Suprapubic skin (tissue), 4 donors: ENCODE measurements around the gene DDX41. TPM values are rescaled to one million over a fixed set of nuclear protein-coding genes. Genes with fewer than 3 reads are reported as not detected.

ENCODE experiments used
- DNase-seq, 2 donors: peaks; one replicate each; pipeline ENCODE4 v3.0.0-alpha.2; 2019; ENCODE audit warnings: low spot score in 2 of 2
- H3K27ac ChIP-seq: fragments of 200-600 bp; sonication (generic); one replicate; pipeline ENCODE4 v1.5.1; 2019
- H3K27me3 ChIP-seq: fragments of 200-600 bp; sonication (generic); one replicate; pipeline ENCODE4 v1.5.1; 2019
- H3K36me3 ChIP-seq: fragments of 200-600 bp; sonication (generic); one replicate; pipeline ENCODE4 v1.5.1; 2019
- H3K4me1 ChIP-seq: fragments of 200-600 bp; sonication (generic); one replicate; pipeline ENCODE4 v1.5.1; 2019
- H3K4me3 ChIP-seq: fragments of 200-600 bp; sonication (generic); one replicate; pipeline ENCODE4 v1.5.1; 2019; ENCODE audit warnings: mild to moderate bottlenecking
- H3K9me3 ChIP-seq: fragments of 200-600 bp; sonication (generic); one replicate; pipeline ENCODE4 v1.5.1; 2019
- EP300 ChIP-seq: sonication (generic); formaldehyde crosslinking; IDR thresholded peaks from one replicate; pipeline ENCODE4 v1.6.1; 2017; ENCODE audit warnings: antibody characterized with exemption
- POLR2A ChIP-seq, 2 donors: fragments of 450-650 bp; IDR thresholded peaks; one replicate each; pipeline ENCODE4 v1.6.1; 2017; ENCODE audit warnings: antibody characterized with exemption in 2 of 2, mild to moderate bottlenecking in 2 of 2, moderate library complexity in 2 of 2
- POLR2AphosphoS5 ChIP-seq, 3 donors: sonication (generic); formaldehyde crosslinking; IDR thresholded peaks; one replicate each; pipeline ENCODE4 v1.6.1; 2017; ENCODE audit warnings: antibody characterized with exemption in 3 of 3
- WGBS: methylation state at CpG from one replicate; pipeline ENCODE4 v1.1.5; 2018; 5-methylcytosine and 5-hydroxymethylcytosine counted together
- total RNA-seq, 4 donors: library from RNA; depleted of rRNA; stranded (reverse); fragments of >200 nt; gene quantifications; one replicate each; pipeline ENCODE4 v1.1.0, GENCODE V29; 2016
- TF ChIP-seq, protein P1 (sequence below), 2 donors: fragments of 200-600 bp in 1 of 2; fragments of 450-650 bp in 1 of 2; sonication (generic) in 1 of 2; IDR thresholded peaks; one replicate each; pipeline ENCODE4 v1.5.1; 2016 to 2019; ENCODE audit warnings: antibody characterized with exemption in 2 of 2, mild to moderate bottlenecking in 1 of 2, moderate library complexity in 1 of 2

The DDX41 gene
- total RNA-seq, 4 donors from 2014 or later, result 83.8 to 148 (median 103) TPM

GRCh38 chr5:177507165-177507564 is 9.6 kb downstream of the DDX41 start:
- DNase-seq, result no peak
- no peaks in the 10 kb centered on the region for H3K27me3 ChIP-seq
- TF ChIP-seq, protein P1, sequence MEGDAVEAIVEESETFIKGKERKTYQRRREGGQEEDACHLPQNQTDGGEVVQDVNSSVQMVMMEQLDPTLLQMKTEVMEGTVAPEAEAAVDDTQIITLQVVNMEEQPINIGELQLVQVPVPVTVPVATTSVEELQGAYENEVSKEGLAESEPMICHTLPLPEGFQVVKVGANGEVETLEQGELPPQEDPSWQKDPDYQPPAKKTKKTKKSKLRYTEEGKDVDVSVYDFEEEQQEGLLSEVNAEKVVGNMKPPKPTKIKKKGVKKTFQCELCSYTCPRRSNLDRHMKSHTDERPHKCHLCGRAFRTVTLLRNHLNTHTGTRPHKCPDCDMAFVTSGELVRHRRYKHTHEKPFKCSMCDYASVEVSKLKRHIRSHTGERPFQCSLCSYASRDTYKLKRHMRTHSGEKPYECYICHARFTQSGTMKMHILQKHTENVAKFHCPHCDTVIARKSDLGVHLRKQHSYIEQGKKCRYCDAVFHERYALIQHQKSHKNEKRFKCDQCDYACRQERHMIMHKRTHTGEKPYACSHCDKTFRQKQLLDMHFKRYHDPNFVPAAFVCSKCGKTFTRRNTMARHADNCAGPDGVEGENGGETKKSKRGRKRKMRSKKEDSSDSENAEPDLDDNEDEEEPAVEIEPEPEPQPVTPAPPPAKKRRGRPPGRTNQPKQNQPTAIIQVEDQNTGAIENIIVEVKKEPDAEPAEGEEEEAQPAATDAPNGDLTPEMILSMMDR (IDR thresholded peaks at IDR 0.05), result no peak
- TF ChIP-seq POLR2A (IDR thresholded peaks at IDR 0.05), result no peak
- TF ChIP-seq POLR2AphosphoS5 (IDR thresholded peaks at IDR 0.05), result no peak
- no peak for TF ChIP-seq EP300
- H3K9me3 ChIP-seq, result no peaks in the 10 kb centered on the region
- no peak overlapping the region for H3K27ac ChIP-seq
- peaks cover 21% of the 10 kb centered on the region for H3K36me3 ChIP-seq
- no peaks in the 10 kb centered on the region for H3K4me1 ChIP-seq
- H3K4me3 ChIP-seq, result no peak overlapping the region
- 91% methylated on average over 9 of the region's 9 CpGs for WGBS

DNA sequence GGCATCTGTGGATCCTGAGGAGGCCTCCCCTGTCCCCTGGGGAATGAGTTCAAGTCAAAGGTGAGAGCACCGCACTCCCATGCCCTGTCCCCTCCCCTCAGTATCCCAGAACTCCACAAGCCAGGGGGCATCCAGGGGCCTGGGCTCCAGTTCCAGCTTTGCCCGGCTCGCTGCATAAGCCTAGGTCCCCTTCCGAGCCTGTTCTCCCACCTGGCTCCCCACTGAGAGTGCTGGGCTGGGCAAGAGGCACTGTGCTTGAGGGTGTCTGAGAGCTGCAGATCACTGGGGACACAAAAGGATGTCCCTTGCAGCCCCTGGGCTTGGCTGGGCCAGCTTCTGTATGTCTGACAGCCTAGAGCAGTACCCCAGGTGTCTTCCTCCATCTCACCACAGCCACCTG is 11.7 kb downstream of the DDX41 start:
- DNase-seq, result no peak
- Histone ChIP-seq H3K36me3 (peaks cover under 1% of the 10 kb centered on the region), H3K27me3 (no peaks in the 10 kb centered on the region), H3K4me1 (peaks cover 10% of the 10 kb centered on the region), H3K27ac (no peak overlapping the region), H3K4me3 (no peak overlapping the region), H3K9me3 (no peaks in the 10 kb centered on the region)
- WGBS, result no CpG with 5 or more reads among the region's 4 CpGs
- TF ChIP-seq, protein P1 (IDR thresholded peaks at IDR 0.05), result no peak
- no peak for TF ChIP-seq EP300
- no peak for TF ChIP-seq POLR2A (IDR thresholded peaks at IDR 0.05)
- no peak for TF ChIP-seq POLR2AphosphoS5 (IDR thresholded peaks at IDR 0.05)

GRCh38 chr5:177504086-177505056 is 12.4 kb downstream of the DDX41 start:
- 85% methylated on average over 19 of the region's 47 CpGs for WGBS

DNA sequence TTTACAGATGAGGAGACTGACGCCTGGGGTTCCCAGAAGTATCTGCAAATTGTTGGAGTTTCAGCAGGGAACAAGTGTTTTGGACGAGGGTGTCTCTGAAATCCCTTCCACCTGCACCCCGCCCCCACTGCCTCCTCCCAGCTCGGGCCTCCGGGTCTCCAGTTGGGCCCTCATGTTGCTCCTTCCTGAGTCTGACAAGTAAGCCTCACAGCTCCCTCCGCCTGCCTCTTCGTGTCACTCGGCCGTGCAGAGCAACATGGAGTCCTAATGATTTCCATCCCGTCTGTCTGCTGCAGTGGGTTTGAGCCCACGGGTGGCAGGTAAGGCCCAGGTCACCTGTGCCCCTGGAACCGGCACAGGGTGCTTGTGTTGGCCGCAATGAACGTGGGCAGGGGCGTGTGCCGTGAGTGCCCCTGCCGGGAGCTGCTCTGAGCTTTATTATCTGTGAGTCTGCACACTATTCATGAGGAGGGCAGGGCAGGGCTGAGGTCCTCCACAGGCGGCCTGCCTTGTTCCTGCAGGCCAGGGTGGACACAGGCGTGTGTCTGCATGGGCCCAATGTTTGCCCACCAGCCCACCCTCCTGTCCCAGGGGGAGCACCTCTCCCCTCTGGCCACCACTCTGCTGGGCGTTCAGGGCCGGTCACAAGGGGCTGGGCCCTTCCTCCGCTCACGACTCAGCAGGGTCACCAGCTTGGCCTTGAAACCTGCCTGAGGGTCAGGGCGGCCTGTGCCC is 13.2 kb downstream of the DDX41 start:
- 76% methylated on average over 23 of the region's 24 CpGs for WGBS
- Histone ChIP-seq H3K4me1 (peaks cover 12% of the 10 kb centered on the region), H3K9me3 (no peaks in the 10 kb centered on the region), H3K4me3 (no peak overlapping the region), H3K36me3 (no peaks in the 10 kb centered on the region), H3K27me3 (no peaks in the 10 kb centered on the region), H3K27ac (no peak overlapping the region)
- DNase-seq, result no peak
- no peak for TF ChIP-seq EP300
- TF ChIP-seq, protein P1 (IDR thresholded peaks at IDR 0.05), result no peak
- TF ChIP-seq POLR2A (IDR thresholded peaks at IDR 0.05), result no peak
- TF ChIP-seq POLR2AphosphoS5 (IDR thresholded peaks at IDR 0.05), result no peak

More at GRCh38 chr5:177504086-177505056, 12.4 kb downstream of the DDX41 start:
- H3K27ac ChIP-seq, result no peak overlapping the region
- TF ChIP-seq EP300, result no peak
- no peak for DNase-seq
- H3K4me3 ChIP-seq, result no peak overlapping the region
- H3K27me3 ChIP-seq, result no peaks in the 10 kb centered on the region
- H3K9me3 ChIP-seq, result no peaks in the 10 kb centered on the region
- no peaks in the 10 kb centered on the region for H3K36me3 ChIP-seq
- H3K4me1 ChIP-seq, result peaks cover 10% of the 10 kb centered on the region

GRCh38 chr5:177502886-177503285 is 13.9 kb downstream of the DDX41 start:
- no peak for DNase-seq
- 73% methylated on average over 13 of the region's 16 CpGs for WGBS
- no peaks in the 10 kb centered on the region for H3K27me3 ChIP-seq
- H3K9me3 ChIP-seq, result no peaks in the 10 kb centered on the region
- H3K27ac ChIP-seq, result no peak overlapping the region
- no peak overlapping the region for H3K4me3 ChIP-seq
- TF ChIP-seq POLR2A (IDR thresholded peaks at IDR 0.05), result no peak
- TF ChIP-seq, protein P1 (IDR thresholded peaks at IDR 0.05), result no peak
- no peak for TF ChIP-seq EP300
- no peak for TF ChIP-seq POLR2AphosphoS5 (IDR thresholded peaks at IDR 0.05)
- no peaks in the 10 kb centered on the region for H3K36me3 ChIP-seq
- peaks cover 19% of the 10 kb centered on the region for H3K4me1 ChIP-seq
